ENCODE data around the gene PPP1R2C.

Gene PPP1R2C

DNA sequence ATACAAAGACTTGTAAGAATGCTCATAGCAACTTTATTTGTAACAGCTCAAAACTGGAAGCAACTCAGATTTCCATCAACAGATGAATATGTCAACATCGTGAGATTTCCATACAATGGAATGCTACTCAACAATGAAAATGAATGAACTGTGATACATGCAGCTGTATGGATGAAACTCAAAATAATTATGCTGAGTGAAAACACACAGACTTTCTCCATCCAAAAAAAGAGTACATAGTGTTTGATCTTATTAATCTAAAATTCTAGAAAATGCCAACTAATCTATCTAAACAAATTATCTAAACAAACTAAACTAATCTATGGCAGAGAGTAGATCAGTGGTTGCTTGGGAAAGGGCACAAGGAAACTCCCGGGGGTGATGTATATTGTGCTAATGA is 42.7 kb downstream of the PPP1R2C start:
- no peak overlapping the region for H3K4me3 ChIP-seq (ENCODE audit: low read depth, low read length)
- CTCF ChIA-PET: interaction anchor here (0.7 kb wide), 1 partner anchor 455 kb away, joined by 3 read pairs; no protein-coding TSS in a partner anchor
- POLR2A ChIA-PET: no interaction called here
- H3K9me3 ChIP-seq (ENCODE audit: control insufficient read depth, insufficient read depth, low read depth, low read length): no peaks in the 10 kb centered on the region
- no peaks in the 10 kb centered on the region for H3K36me3 ChIP-seq (ENCODE audit: control insufficient read depth in 2 of 2, insufficient read depth in 1 of 2, low read length in 2 of 2)
- H3K27ac ChIP-seq (ENCODE audit: extremely low read depth, low read depth, low read length): no peak overlapping the region
- no peaks in the 10 kb centered on the region for H3K4me1 ChIP-seq (ENCODE audit: control insufficient read depth, insufficient read depth, low read length)
- TF ChIP-seq ZNF433 (tag by site-specific recombination; IDR thresholded peaks at IDR 0.05; ENCODE audit: low read depth) (no peak), ZNF830 (tag by site-specific recombination; IDR thresholded peaks at IDR 0.05; ENCODE audit: low read depth) (no peak)

- no peak overlapping the region for H3K27ac ChIP-seq (ENCODE audit: extremely low read depth, low read depth, low read length)
- no peaks in the 10 kb centered on the region for H3K4me1 ChIP-seq (ENCODE audit: control insufficient read depth, insufficient read depth, low read length)
- no peaks in the 10 kb centered on the region for H3K36me3 ChIP-seq (ENCODE audit: control insufficient read depth in 2 of 2, insufficient read depth in 1 of 2, low read length in 2 of 2)
- H3K9me3 ChIP-seq (ENCODE audit: control insufficient read depth, insufficient read depth, low read depth, low read length): no peaks in the 10 kb centered on the region
- TF ChIP-seq ZNF155 (tag by site-specific recombination; IDR thresholded peaks at IDR 0.05): no peak
- no peak for TF ChIP-seq ATF2 (tag by site-specific recombination; IDR thresholded peaks at IDR 0.05; ENCODE audit: low read depth)
- TF ChIP-seq, protein P1, sequence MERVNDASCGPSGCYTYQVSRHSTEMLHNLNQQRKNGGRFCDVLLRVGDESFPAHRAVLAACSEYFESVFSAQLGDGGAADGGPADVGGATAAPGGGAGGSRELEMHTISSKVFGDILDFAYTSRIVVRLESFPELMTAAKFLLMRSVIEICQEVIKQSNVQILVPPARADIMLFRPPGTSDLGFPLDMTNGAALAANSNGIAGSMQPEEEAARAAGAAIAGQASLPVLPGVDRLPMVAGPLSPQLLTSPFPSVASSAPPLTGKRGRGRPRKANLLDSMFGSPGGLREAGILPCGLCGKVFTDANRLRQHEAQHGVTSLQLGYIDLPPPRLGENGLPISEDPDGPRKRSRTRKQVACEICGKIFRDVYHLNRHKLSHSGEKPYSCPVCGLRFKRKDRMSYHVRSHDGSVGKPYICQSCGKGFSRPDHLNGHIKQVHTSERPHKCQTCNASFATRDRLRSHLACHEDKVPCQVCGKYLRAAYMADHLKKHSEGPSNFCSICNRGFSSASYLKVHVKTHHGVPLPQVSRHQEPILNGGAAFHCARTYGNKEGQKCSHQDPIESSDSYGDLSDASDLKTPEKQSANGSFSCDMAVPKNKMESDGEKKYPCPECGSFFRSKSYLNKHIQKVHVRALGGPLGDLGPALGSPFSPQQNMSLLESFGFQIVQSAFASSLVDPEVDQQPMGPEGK (tag by site-specific recombination; IDR thresholded peaks at IDR 0.05): no peak
- TF ChIP-seq, protein P2, sequence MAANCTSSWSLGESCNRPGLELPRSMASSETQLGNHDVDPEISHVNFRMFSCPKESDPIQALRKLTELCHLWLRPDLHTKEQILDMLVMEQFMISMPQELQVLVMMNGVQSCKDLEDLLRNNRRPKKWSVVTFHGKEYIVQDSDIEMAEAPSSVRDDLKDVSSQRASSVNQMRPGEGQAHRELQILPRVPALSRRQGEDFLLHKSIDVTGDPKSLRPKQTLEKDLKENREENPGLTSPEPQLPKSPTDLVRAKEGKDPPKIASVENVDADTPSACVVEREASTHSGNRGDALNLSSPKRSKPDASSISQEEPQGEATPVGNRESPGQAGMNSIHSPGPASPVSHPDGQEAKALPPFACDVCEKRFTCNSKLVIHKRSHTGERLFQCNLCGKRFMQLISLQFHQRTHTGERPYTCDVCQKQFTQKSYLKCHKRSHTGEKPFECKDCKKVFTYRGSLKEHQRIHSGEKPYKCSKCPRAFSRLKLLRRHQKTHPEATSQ (tag by site-specific recombination; IDR thresholded peaks at IDR 0.05): no peak
- TF ChIP-seq ZNF10 (tag by site-specific recombination; IDR thresholded peaks at IDR 0.05): no peak
- no peak for TF ChIP-seq ZNF521 (tag by site-specific recombination; IDR thresholded peaks at IDR 0.05)
- POLR2A ChIA-PET: no interaction called here
- CTCF ChIA-PET: no interaction called here
- H3K4me3 ChIP-seq (ENCODE audit: low read depth, low read length): no peak overlapping the region
Measured at GRCh38 chrX:42732506-42732905, 45.5 kb downstream of the PPP1R2C start.

Measured in HEK293 (cell line).